UCSD-AML1 (cell line): ENCODE measurements around the gene CTDP1.

Experiments
- DNase-seq: peaks from one replicate; lab custom pipeline; 2025; ENCODE audit not compliant: unreplicated experiment; lab: John Stamatoyannopoulos, UW

CTDP1 gene, protein sequence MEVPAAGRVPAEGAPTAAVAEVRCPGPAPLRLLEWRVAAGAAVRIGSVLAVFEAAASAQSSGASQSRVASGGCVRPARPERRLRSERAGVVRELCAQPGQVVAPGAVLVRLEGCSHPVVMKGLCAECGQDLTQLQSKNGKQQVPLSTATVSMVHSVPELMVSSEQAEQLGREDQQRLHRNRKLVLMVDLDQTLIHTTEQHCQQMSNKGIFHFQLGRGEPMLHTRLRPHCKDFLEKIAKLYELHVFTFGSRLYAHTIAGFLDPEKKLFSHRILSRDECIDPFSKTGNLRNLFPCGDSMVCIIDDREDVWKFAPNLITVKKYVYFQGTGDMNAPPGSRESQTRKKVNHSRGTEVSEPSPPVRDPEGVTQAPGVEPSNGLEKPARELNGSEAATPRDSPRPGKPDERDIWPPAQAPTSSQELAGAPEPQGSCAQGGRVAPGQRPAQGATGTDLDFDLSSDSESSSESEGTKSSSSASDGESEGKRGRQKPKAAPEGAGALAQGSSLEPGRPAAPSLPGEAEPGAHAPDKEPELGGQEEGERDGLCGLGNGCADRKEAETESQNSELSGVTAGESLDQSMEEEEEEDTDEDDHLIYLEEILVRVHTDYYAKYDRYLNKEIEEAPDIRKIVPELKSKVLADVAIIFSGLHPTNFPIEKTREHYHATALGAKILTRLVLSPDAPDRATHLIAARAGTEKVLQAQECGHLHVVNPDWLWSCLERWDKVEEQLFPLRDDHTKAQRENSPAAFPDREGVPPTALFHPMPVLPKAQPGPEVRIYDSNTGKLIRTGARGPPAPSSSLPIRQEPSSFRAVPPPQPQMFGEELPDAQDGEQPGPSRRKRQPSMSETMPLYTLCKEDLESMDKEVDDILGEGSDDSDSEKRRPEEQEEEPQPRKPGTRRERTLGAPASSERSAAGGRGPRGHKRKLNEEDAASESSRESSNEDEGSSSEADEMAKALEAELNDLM

DNA sequence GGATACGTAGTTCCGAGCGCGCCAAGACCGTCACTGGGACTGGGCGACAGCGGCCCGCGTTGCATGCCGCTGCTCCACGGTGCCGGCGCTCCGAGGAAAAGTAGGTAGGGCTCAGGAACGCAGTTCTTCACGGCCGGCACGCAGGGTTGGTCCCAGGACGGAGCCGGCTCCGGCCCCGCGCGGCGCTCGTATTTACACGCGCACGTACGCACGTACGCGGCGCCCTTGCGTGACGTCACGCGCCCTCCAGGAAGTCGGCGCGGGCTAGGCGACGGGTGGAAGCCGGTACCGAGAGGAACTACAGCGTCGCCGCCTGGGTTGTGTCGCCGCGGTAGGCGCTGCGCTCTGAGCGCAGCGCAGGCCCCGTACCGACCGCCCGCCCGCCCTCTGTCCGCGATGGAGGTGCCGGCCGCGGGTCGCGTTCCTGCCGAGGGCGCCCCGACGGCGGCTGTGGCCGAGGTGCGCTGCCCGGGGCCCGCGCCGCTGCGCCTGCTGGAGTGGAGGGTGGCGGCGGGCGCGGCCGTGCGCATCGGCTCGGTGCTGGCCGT is at the start of gene CTDP1:
TSS of gene CTDP1 (plus strand) at position 252 of the 548 bp plus-strand sequence. CDS start at position 397, 145 bp downstream.
- DNase-seq, result peak; percentile 95

DNA sequence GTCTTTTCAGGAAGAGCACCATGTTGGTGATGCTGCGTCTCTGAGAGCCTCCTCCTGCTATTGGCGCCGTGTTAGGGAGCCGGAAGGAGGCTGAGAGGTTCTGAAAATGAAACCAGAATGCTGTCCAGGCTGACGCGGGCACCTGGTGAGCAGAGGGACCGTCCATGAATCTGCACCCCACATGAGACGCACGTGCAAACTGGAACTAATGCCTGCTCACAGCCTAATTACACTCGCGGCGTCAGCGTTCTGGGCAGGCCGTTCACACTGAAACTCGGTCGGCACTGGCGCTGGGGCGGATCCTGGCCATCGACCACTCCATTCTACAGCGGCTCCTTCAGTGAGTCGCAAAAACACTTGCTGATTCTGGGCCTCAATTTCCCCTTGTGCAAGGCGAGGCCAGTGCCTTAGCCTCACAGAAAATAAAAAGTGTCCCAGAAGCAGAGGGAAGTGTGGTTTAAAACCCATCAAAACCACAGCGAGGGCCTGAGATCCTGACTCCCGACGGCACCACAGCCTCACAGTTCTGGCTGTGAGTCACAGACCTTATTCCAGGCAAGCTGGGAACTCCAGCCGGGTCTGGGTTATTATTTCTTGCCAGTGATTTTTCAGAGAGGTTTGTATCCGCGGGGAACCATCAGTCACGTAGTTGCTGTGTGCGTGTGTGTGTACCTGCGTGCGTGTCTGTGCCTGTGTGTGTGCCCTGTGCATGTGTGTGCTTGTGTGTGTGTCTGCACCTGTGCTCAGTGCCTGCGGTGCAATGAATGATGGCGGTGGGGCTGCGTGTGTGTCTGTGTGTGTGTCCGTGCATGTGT is 49.1 kb upstream of the CTDP1 start:
- DNase-seq, result no peak

GRCh38 chr18:79631096-79631507 is 48.5 kb upstream of the CTDP1 start:
- DNase-seq, result no peak

- DNase-seq, result no peak
Measured at GRCh38 chr18:79631761-79632446, 47.7 kb upstream of the CTDP1 start.

GRCh38 chr18:79632765-79633164 is 46.8 kb upstream of the CTDP1 start:
- DNase-seq, result no peak

- no peak for DNase-seq
Measured at GRCh38 chr18:79634186-79634585, 45.4 kb upstream of the CTDP1 start.

GRCh38 chr18:79634593-79635426 is 44.8 kb upstream of the CTDP1 start:
- no peak for DNase-seq

GRCh38 chr18:79635427-79635726 is 44.2 kb upstream of the CTDP1 start:
- DNase-seq, result no peak

GRCh38 chr18:79637181-79637920 is 42.3 kb upstream of the CTDP1 start:
- DNase-seq, result no peak

DNA sequence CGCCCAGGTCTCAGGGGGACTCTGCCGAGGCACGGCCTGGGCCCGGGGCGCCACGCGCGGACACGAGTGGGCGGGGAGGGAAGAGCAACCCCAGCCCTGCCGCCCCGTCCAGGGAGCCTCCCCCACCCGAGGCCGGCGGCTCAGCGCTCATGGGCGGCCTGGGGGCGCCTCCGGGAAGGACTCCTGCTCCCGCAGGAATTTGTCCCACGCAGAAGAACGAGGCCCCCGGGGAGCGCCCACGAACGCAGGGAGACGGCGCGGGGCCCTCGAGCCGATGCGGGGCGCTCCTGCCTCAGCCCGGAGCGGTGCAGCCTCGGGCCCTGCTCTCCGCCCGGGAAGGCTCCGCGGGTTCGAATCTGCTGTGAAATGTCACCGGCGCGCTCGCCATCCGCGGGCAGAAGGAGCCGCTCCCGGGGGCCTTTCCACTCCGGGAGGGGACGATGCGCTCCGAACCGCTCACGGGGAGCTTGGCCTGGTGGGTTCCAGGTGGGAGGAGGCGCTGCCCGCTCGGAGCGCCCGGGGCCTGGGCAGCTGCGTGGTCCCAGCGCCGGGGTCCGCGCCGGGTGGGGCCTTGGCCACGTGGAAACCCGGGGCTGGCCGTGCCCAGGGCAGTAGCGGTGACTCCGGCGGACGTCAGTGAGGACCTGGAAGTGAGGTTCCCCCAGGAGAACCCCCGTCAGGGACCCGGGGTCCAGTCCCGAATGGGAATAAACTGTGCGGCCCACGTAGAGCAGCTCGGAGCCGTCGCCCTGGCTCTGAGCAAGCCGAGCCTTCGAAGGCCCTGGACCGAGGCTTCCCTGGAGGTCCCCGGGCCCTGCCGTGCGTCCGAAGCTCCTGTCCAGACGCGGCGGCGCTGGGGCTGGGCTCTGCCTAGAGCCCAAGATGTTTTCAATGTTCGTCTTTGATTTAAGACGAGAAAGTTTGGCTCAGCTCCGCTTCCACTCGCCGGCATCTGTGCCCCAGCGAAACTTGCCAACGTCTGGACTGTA is 41.4 kb upstream of the CTDP1 start:
- no peak for DNase-seq

DNA sequence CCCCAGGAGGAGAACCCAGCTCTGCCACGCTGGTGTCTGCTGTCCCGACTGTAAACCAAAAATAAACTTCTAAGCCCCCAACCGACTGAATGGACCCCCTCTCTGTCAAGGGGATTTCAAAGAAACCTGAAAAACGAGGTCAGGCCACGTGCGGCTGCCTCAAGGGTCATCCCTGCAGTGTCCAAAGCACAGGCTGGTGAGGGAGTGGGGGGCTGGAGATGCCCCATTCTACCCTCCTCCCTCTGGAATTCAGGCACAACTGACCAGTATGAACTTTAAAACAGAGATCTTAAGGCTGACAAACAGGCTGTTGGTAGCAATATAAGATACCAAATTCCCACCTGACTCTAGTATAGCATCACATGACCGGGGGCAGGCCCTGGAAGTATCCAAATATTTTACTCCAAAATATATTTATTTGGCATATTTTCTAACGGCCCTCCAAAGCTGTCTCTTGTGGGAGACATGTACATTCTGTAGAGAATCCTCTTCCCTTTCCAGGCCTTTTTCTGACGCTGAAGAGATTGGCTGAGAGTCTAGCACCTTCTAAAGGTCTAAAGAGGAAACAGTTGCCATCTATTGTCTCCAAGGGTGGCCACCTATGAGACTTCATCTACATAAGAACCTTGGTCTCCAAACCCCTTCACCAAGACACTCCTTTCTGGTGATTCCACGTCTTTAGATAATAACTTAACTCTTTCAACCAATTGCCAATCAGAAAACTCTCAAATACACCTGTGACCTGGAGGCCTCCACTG is 40.4 kb upstream of the CTDP1 start:
- no peak for DNase-seq

DNA sequence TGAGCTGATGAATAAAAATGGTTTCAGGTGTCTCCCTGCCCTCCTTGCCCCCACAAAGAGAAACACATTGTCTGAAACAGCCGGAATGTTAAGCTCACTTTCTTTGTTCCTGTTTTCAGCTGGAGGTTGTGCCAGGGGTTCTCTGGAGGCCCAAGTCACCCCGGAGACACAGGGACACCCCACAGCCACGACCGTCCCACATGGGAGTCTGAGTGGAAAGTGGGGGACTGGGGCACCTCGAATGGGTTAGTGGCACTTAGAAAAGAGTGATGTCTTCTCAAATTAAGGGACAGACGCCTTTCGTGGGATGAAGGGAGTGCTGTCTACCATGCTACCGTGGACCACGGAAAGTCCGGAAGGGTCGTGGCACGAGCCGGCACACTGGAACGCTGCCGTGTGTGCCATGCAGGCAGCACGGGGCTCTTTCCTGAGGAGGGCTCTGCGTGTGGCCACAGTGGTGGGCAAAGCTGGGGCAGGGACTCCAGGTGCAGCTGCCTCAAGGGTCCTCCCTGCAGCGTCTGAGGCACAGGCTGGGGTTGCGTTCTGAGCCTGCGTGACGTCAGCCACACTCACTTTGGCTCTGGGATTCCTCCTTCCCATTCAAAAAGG is 39.4 kb upstream of the CTDP1 start:
- DNase-seq, result no peak

- DNase-seq, result no peak
Measured at GRCh38 chr18:79640875-79641274, 38.7 kb upstream of the CTDP1 start.

GRCh38 chr18:79641722-79642497 is 37.7 kb upstream of the CTDP1 start:
- no peak for DNase-seq

- no peak for DNase-seq
Measured at GRCh38 chr18:79642626-79643025, 37.0 kb upstream of the CTDP1 start.
